ENCODE measurements around the gene ESRRA.

DNA sequence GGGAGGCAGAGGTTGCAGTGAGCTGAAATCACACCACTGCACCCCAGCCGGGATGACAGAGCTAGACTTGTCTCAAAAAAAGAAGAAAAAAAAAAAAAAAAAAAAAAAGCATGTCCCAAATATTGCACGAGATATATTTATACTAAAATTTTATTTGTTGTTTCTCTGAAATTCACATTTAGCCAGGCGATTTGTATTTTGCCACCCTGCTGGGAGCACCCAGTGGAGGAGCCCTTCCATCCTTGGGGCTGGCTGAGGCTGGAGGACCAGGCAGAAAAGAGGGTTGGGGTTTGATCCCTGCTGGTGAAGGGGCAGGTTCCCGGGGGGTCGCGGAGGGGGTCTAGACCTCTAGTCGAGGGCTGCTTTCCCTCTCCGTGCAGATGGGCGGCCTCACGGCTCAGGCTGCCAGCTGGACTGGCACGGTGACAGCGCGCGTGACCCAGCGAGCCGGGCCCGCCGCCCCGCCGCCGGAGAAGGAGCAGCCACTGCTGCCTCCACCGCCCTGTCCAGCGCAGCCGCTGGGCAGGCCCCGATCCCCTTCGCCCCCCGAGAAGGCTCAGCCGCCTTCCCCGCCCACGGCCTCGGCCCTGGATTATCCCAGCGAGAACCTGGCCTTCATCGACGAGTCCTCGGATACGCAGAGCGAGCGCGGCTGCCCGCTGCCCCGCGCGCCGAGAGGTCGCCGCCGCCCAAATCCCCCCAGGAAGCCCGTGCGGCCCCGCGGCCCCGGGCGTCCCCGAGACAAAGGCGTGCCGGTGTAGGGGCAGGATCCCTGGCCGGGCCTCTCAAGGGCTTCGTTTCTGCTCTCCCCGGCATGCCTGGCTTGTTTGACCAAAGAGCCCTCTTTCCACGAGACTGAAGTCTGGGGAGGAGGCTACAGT is 6.1 kb upstream of the ESRRA start:
- TF ChIP-seq, protein P1, sequence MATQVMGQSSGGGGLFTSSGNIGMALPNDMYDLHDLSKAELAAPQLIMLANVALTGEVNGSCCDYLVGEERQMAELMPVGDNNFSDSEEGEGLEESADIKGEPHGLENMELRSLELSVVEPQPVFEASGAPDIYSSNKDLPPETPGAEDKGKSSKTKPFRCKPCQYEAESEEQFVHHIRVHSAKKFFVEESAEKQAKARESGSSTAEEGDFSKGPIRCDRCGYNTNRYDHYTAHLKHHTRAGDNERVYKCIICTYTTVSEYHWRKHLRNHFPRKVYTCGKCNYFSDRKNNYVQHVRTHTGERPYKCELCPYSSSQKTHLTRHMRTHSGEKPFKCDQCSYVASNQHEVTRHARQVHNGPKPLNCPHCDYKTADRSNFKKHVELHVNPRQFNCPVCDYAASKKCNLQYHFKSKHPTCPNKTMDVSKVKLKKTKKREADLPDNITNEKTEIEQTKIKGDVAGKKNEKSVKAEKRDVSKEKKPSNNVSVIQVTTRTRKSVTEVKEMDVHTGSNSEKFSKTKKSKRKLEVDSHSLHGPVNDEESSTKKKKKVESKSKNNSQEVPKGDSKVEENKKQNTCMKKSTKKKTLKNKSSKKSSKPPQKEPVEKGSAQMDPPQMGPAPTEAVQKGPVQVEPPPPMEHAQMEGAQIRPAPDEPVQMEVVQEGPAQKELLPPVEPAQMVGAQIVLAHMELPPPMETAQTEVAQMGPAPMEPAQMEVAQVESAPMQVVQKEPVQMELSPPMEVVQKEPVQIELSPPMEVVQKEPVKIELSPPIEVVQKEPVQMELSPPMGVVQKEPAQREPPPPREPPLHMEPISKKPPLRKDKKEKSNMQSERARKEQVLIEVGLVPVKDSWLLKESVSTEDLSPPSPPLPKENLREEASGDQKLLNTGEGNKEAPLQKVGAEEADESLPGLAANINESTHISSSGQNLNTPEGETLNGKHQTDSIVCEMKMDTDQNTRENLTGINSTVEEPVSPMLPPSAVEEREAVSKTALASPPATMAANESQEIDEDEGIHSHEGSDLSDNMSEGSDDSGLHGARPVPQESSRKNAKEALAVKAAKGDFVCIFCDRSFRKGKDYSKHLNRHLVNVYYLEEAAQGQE (IDR thresholded peaks at IDR 0.05; ENCODE audit: borderline replicate concordance): no peak
- TF ChIP-seq, protein P2, sequence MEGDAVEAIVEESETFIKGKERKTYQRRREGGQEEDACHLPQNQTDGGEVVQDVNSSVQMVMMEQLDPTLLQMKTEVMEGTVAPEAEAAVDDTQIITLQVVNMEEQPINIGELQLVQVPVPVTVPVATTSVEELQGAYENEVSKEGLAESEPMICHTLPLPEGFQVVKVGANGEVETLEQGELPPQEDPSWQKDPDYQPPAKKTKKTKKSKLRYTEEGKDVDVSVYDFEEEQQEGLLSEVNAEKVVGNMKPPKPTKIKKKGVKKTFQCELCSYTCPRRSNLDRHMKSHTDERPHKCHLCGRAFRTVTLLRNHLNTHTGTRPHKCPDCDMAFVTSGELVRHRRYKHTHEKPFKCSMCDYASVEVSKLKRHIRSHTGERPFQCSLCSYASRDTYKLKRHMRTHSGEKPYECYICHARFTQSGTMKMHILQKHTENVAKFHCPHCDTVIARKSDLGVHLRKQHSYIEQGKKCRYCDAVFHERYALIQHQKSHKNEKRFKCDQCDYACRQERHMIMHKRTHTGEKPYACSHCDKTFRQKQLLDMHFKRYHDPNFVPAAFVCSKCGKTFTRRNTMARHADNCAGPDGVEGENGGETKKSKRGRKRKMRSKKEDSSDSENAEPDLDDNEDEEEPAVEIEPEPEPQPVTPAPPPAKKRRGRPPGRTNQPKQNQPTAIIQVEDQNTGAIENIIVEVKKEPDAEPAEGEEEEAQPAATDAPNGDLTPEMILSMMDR (IDR thresholded peaks at IDR 0.05; ENCODE audit: poor library complexity, severe bottlenecking): no peak
- no peak for TF ChIP-seq MXI1 (conservative IDR thresholded peaks at IDR 0.05; ENCODE audit: poor library complexity, severe bottlenecking)
- no peak for TF ChIP-seq POLR2AphosphoS5 (IDR thresholded peaks at IDR 0.05)
- no peak for TF ChIP-seq SMC3 (conservative IDR thresholded peaks at IDR 0.05; ENCODE audit: poor library complexity)
- no peak for TF ChIP-seq EP300 (conservative IDR thresholded peaks at IDR 0.05; ENCODE audit: poor library complexity, severe bottlenecking)
